ENCODE measurements around the gene TTC33.

The TTC33 gene

GRCh38 chr5:40480392-40480791, 275.4 kb downstream of the TTC33 start:
- peak; percentile 37 for DNase-seq (ENCODE audit: low read depth)

- peak; percentile 19 for DNase-seq (ENCODE audit: low read depth)
Measured at GRCh38 chr5:40479939-40480338, 275.8 kb downstream of the TTC33 start.

GRCh38 chr5:40478766-40479165, 277.0 kb downstream of the TTC33 start:
- no peak for DNase-seq (ENCODE audit: low read depth)

- DNase-seq (ENCODE audit: low read depth): no peak
Measured at GRCh38 chr5:40477856-40478546, 277.8 kb downstream of the TTC33 start.

- no peak for DNase-seq (ENCODE audit: low read depth)
Measured at GRCh38 chr5:40475561-40475960, 280.2 kb downstream of the TTC33 start.

- no peak for DNase-seq (ENCODE audit: low read depth)
Measured at GRCh38 chr5:40474250-40474649, 281.5 kb downstream of the TTC33 start.

- no peak for DNase-seq (ENCODE audit: low read depth)
Measured at GRCh38 chr5:40465416-40465815, 290.3 kb downstream of the TTC33 start.

GRCh38 chr5:40464511-40464910, 291.2 kb downstream of the TTC33 start:
- DNase-seq (ENCODE audit: low read depth): no peak

Measured in activated T-cell treated with anti-CD3 and anti-CD28 coated beads for 48 hours (primary cell).